MM.1S (cell line): ENCODE measurements around the gene ERCC5.

Experiments used
- DNase-seq: peaks from one replicate; pipeline ENCODE4 v3.0.0-alpha.2; 2015
- H2AFZ ChIP-seq: fragments of 300-600 bp; sonication (generic); 2 replicates; pipeline ENCODE4 v1.6.0; 2016; ENCODE audit warnings: antibody characterized with exemption, low read length
- H3F3A ChIP-seq: fragments of 300-600 bp; sonication (generic); 2 replicates; pipeline ENCODE4 v1.6.1; 2016; ENCODE audit warnings: mild to moderate bottlenecking, antibody characterized with exemption, low read length, moderate library complexity, mixed read lengths; ENCODE audit not compliant: insufficient read depth
- H3K27ac ChIP-seq: fragments of 300-600 bp; sonication (generic); 2 replicates; pipeline ENCODE4 v1.5.1; 2016; ENCODE audit warnings: mild to moderate bottlenecking, low read length
- H3K27me3 ChIP-seq: fragments of 300-600 bp; sonication (generic); replicated peaks from 2 replicates; pipeline ENCODE4 v1.6.0; 2016; ENCODE audit warnings: low read length; ENCODE audit not compliant: insufficient read depth
- H3K36me3 ChIP-seq: fragments of 300-600 bp; sonication (generic); replicated peaks from 2 replicates; pipeline ENCODE4 v1.6.1; 2016; ENCODE audit warnings: mild to moderate bottlenecking, low read length, mixed read lengths; ENCODE audit not compliant: insufficient read depth
- H3K4me1 ChIP-seq: fragments of 300-600 bp; sonication (generic); 2 replicates; pipeline ENCODE4 v1.6.1; 2016; ENCODE audit warnings: low read length, mixed read lengths
- H3K4me2 ChIP-seq: fragments of 300-600 bp; sonication (generic); 2 replicates; pipeline ENCODE4 v1.6.0; 2016; ENCODE audit warnings: low read depth, low read length
- H3K4me3 ChIP-seq: fragments of 300-600 bp; sonication (generic); 2 replicates; pipeline ENCODE4 v1.5.1; 2016; ENCODE audit warnings: low read length, mixed read lengths
- H3K79me2 ChIP-seq: fragments of 300-600 bp; sonication (generic); 2 replicates; pipeline ENCODE4 v1.6.1; 2016; ENCODE audit warnings: mixed run types, low read length, mixed read lengths
- H3K9ac ChIP-seq: fragments of 300-600 bp; sonication (generic); 2 replicates; pipeline ENCODE4 v1.6.1; 2016; ENCODE audit warnings: low read length, mixed read lengths
- H3K9me2 ChIP-seq: fragments of 300-600 bp; sonication (generic); replicated peaks from 2 replicates; pipeline ENCODE4 v1.6.1; 2016; ENCODE audit warnings: mild to moderate bottlenecking, low read length, mixed read lengths; ENCODE audit not compliant: insufficient read depth
- H3K9me3 ChIP-seq: fragments of 300-600 bp; sonication (generic); replicated peaks from 2 replicates; pipeline ENCODE4 v1.6.1; 2016; ENCODE audit warnings: mild to moderate bottlenecking, low read length, mixed read lengths; ENCODE audit not compliant: insufficient read depth
- H4K20me1 ChIP-seq: fragments of 300-600 bp; sonication (generic); 2 replicates; pipeline ENCODE4 v1.6.1; 2016; ENCODE audit warnings: mild to moderate bottlenecking, low read length, moderate library complexity, mixed read lengths; ENCODE audit not compliant: insufficient read depth
- CTCF ChIP-seq: fragments of 300-600 bp; sonication (generic); IDR thresholded peaks from 2 replicates; pipeline ENCODE4 v1.5.1; 2016; ENCODE audit warnings: antibody characterized with exemption, low read length, mixed read lengths
- EZH2 ChIP-seq: fragments of 300-600 bp; sonication (generic); optimal IDR thresholded peaks from 2 replicates; pipeline ENCODE3; 2017; ENCODE audit warnings: low read depth, mild to moderate bottlenecking, antibody characterized with exemption, low read length, mixed read lengths
- EZH2phosphoT487 ChIP-seq: fragments of 300-600 bp; sonication (generic); IDR thresholded peaks from 2 replicates; pipeline ENCODE4 v1.6.1; 2018; ENCODE audit warnings: antibody characterized with exemption, low read length

ERCC5 gene

GRCh38 chr13:102836471-102836870 lies 9.4 kb upstream of the ERCC5 start:
- Histone ChIP-seq H2AFZ (no peak overlapping the region), H3K4me2 (no peak overlapping the region), H3K27me3 (no peaks in the 10 kb centered on the region), H3F3A (no peaks in the 10 kb centered on the region), H3K9ac (no peak overlapping the region), H3K79me2 (no peaks in the 10 kb centered on the region), H3K36me3 (no peaks in the 10 kb centered on the region), H3K27ac (no peak overlapping the region), H3K9me3 (no peaks in the 10 kb centered on the region), H3K4me1 (no peaks in the 10 kb centered on the region), H3K9me2 (no peaks in the 10 kb centered on the region), H3K4me3 (no peak overlapping the region), H4K20me1 (no peaks in the 10 kb centered on the region)
- TF ChIP-seq EZH2 = no peak
- no peak for TF ChIP-seq EZH2phosphoT487
- TF ChIP-seq CTCF = no peak
- DNase-seq = no peak

DNA sequence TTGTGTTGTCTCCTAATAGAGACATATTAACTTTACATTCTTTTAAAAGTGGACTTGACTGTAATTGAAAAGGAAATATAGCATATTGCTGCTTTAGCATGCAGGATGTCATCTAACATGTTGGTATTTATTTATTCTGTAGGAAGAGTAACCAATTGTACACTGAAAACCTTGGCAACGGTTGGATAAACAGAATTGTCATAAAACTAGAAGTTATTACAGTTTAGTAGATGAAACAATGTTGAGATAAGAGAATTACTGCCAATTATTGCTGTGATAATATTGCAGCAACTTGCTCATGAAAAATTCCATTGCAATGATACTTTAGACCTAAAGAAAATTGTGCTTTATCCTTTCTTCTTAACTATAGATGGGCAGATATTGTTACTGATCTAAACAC lies 7.6 kb upstream of the ERCC5 start:
- Histone ChIP-seq H2AFZ (no peak overlapping the region), H3K9me3 (no peaks in the 10 kb centered on the region), H3F3A (no peaks in the 10 kb centered on the region), H3K36me3 (no peaks in the 10 kb centered on the region), H3K4me2 (no peak overlapping the region), H3K9ac (no peak overlapping the region), H3K79me2 (no peaks in the 10 kb centered on the region), H3K27me3 (no peaks in the 10 kb centered on the region), H3K4me3 (no peak overlapping the region), H4K20me1 (no peaks in the 10 kb centered on the region), H3K9me2 (no peaks in the 10 kb centered on the region), H3K27ac (no peak overlapping the region), H3K4me1 (no peaks in the 10 kb centered on the region)
- no peak for DNase-seq
- TF ChIP-seq EZH2phosphoT487 = no peak
- TF ChIP-seq EZH2 = no peak
- TF ChIP-seq CTCF = no peak

DNA sequence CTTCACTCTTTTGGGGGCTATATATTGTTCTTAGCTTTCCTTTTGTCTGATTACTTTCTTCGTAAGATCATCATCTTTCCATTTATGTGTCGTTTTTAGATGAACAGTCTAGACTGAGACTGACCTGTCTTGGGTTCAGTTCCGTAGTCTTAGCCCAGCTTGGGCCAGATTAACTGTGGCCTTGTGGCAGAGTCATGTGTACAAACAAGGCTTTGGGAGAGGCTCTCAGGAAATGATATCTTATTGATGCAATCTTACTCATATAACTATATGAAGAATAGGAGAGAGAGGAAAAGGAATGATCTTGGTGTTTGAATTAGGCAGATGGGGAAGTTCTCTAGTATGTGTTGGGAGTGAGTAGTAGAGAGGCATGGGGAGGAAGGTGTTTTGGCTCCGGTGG lies 6.8 kb upstream of the ERCC5 start:
- no peak overlapping the region for H3K4me3 ChIP-seq
- no peak overlapping the region for H3K4me2 ChIP-seq
- H3K79me2 ChIP-seq = no peaks in the 10 kb centered on the region
- no peaks in the 10 kb centered on the region for H4K20me1 ChIP-seq
- no peaks in the 10 kb centered on the region for H3K9me3 ChIP-seq
- H3F3A ChIP-seq = no peaks in the 10 kb centered on the region
- no peak for DNase-seq
- no peaks in the 10 kb centered on the region for H3K27me3 ChIP-seq
- H3K9ac ChIP-seq = no peak overlapping the region
- TF ChIP-seq CTCF = no peak
- no peak for TF ChIP-seq EZH2
- no peak for TF ChIP-seq EZH2phosphoT487
- no peaks in the 10 kb centered on the region for H3K9me2 ChIP-seq
- no peak overlapping the region for H3K27ac ChIP-seq
- H3K36me3 ChIP-seq = no peaks in the 10 kb centered on the region
- H2AFZ ChIP-seq = no peak overlapping the region
- H3K4me1 ChIP-seq = no peaks in the 10 kb centered on the region

DNA sequence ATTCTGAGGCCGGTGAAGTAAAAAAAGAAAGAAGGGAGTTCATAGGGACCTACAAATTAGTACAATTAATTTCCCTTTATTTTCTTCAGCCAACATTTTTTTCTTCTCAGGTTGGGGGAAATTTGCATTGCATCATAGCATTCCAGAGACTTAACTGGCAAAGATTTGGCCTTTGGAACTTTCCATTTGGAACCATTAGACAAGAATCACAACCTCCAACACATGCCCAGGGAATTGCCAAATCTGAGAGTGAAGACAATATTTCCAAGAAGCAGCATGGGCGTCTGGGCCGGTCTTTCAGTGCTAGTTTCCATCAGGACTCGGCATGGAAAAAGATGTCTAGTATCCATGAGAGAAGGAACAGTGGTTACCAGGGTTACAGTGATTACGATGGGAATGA lies 6.4 kb upstream of the ERCC5 start:
- no peaks in the 10 kb centered on the region for H4K20me1 ChIP-seq
- no peaks in the 10 kb centered on the region for H3K27me3 ChIP-seq
- no peaks in the 10 kb centered on the region for H3K9me2 ChIP-seq
- no peak overlapping the region for H3K9ac ChIP-seq
- no peaks in the 10 kb centered on the region for H3K79me2 ChIP-seq
- no peaks in the 10 kb centered on the region for H3F3A ChIP-seq
- TF ChIP-seq EZH2 (no peak), EZH2phosphoT487 (no peak), CTCF (no peak)
- peaks cover 2% of the 10 kb centered on the region for H3K4me1 ChIP-seq
- H2AFZ ChIP-seq = no peak overlapping the region
- H3K4me3 ChIP-seq = no peak overlapping the region
- DNase-seq = no peak
- H3K27ac ChIP-seq = no peak overlapping the region
- no peak overlapping the region for H3K4me2 ChIP-seq
- no peaks in the 10 kb centered on the region for H3K36me3 ChIP-seq
- no peaks in the 10 kb centered on the region for H3K9me3 ChIP-seq
